GM10266 (cell line): Measurements from ENCODE around the gene SGCE.

Experiments used
- DNase-seq: peaks from one replicate; pipeline ENCODE4 v3.0.0; 2012; ENCODE audit errors: extremely low spot score
- TF ChIP-seq, protein P1 (sequence below): IDR thresholded peaks from 2 replicates; pipeline ENCODE4 v1.5.1; 2012; ENCODE audit warnings: mild to moderate bottlenecking, low read depth; ENCODE audit not compliant: control insufficient read depth, insufficient read depth; ENCODE audit errors: missing control alignments

The SGCE gene

DNA sequence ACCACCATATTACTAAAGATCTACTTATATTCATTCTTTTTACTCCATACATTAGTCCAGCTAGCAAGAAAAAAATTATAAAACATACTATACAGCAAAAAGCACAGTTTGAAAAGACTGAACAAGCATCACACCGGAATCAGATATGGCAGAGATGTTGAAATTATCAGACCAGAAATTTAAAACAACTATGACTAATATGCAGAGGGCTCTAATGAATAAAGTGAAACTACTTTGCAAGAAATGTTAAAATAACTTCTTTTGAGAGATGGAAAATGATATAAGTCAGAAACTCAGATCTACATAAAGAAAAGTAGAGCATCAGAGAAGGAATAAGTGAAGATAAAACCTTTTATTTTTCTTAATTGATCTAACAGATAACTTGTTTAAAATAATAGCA is 50.9 kb downstream of the SGCE start:
- DNase-seq, result no peak
- TF ChIP-seq, protein P1, sequence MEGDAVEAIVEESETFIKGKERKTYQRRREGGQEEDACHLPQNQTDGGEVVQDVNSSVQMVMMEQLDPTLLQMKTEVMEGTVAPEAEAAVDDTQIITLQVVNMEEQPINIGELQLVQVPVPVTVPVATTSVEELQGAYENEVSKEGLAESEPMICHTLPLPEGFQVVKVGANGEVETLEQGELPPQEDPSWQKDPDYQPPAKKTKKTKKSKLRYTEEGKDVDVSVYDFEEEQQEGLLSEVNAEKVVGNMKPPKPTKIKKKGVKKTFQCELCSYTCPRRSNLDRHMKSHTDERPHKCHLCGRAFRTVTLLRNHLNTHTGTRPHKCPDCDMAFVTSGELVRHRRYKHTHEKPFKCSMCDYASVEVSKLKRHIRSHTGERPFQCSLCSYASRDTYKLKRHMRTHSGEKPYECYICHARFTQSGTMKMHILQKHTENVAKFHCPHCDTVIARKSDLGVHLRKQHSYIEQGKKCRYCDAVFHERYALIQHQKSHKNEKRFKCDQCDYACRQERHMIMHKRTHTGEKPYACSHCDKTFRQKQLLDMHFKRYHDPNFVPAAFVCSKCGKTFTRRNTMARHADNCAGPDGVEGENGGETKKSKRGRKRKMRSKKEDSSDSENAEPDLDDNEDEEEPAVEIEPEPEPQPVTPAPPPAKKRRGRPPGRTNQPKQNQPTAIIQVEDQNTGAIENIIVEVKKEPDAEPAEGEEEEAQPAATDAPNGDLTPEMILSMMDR, result no peak

DNA sequence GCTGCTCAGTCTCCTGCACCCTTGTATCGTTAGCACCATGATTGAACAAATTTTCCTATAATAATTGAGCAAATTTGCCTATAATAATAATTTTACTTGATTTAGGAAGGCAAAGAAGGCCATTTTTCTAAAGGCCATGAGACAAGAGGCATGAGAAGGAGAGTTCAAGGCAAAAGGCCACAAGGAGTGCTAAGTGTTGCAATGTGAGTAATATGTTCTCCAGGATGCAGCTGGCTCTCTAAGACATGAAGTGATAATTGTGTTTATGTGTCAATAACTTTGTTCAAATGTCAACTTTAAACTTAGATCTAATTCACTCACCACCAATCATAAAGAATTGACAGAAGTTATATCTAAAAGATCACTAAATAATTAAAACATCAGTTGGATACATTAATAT is 53.8 kb downstream of the SGCE start:
- no peak for DNase-seq
- TF ChIP-seq, protein P1, result no peak

DNA sequence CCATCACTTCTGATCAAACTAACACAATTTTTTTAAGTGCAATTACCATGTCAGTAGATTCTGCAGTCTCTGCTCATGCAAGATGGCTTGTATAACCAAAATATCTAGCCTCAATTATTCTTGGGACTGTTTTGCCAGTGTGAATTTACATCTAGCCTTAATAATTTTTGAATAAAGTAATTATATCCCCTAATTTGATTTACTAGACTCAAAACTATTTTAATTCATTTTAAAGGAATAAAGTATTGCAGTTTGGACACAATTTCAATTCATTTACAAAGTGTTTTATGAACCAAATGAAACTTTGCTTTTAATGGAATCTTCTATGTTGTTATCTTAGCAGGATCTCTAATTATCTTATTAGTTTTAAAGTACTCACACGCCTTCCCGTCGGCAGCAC is 55.7 kb downstream of the SGCE start:
- TF ChIP-seq, protein P1, result no peak
- no peak for DNase-seq

- DNase-seq, result no peak
- TF ChIP-seq, protein P1, result no peak
These were observed 60.2 kb downstream of the SGCE start for GRCh38 chr7:94595717-94596116.

DNA sequence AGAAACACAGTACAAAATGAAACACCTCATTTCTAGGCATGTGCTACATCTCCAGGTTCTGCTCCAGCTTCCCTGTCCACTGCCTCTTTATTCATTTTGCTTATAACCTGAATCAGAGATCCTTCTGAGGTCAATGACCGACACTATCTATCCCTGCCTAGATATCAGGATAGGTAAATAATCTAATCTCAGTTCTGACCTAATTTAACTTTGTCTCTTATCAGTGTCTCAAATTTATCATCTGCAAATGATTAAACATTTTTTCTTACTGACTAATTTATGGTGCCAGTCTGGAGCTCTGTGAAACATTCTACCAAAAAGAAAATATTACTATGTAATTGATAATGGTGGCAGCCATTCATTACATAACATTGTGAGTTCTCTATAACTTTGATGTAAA is 61.1 kb downstream of the SGCE start:
- TF ChIP-seq, protein P1, result no peak
- DNase-seq, result no peak

DNA sequence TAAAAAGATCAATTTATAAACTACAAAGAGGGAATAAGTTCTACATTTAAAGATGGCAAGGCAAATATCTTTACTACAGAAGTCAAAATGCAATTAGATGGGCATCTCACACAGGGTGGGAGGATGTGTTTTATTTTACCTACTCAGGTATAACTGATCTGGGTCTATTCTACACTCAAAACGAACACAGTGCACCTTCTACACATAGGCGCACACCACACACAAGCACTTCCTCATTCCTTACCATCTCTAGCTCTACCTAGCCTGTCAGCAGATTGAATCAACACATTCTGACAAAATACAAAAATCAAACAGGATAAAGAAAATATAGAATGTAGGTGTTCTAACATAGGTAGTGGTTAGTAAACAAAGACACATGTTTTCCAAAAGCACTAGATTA is 64.8 kb downstream of the SGCE start:
- DNase-seq, result no peak
- TF ChIP-seq, protein P1, result no peak

- no peak for DNase-seq
- TF ChIP-seq, protein P1, result no peak
These were observed 65.3 kb downstream of the SGCE start for GRCh38 chr7:94590526-94591162.
